Breast epithelium (tissue), 3 donors: ENCODE measurements around the gene GALNT9.

Experiments used
- CTCF ChIP-seq, 3 donors: fragments of 450-650 bp; IDR thresholded peaks; one replicate each; pipeline ENCODE4 v1.5.1; 2016 to 2017; ENCODE audit warnings: antibody characterized with exemption in 3 of 3, mild to moderate bottlenecking in 3 of 3, moderate library complexity in 3 of 3
- POLR2A ChIP-seq: fragments of 450-650 bp; IDR thresholded peaks from one replicate; pipeline ENCODE4 v1.6.1; 2016; ENCODE audit warnings: antibody characterized with exemption, mild to moderate bottlenecking, moderate library complexity

- TF ChIP-seq CTCF (IDR thresholded peaks at IDR 0.05) (no peak), POLR2A (no peak)
These were observed 933 bp downstream of the GALNT9 start for GRCh38 chr12:132328282-132329029.
